GM12878 (cell line): ENCODE data around the gene CSAD. TPM values are rescaled to one million over a fixed set of nuclear protein-coding genes. Genes with fewer than 3 reads are reported as not detected.

ENCODE experiments used
- ATAC-seq: fragments of 200-7000 bp; cut with Tn5 transposase; 3 replicates; pipeline ENCODE4 v1.9.1; 2020; ENCODE audit warnings: mild to moderate bottlenecking, moderate library complexity
- BruUV-seq: library from RNA; stranded (reverse); fragments of 400-500 nt; replicated peaks from 2 replicates; lab custom pipeline; 2021; lab: Mats Ljungman, UMichigan
- CTCF ChIA-PET: fragments of 300-600 bp; sonication (Branson Sonifier 250); formaldehyde crosslinking; extraction: SDS; loops from one replicate; lab custom pipeline; 2021; ENCODE audit warnings: inconsistent platforms; lab: Yijun Ruan, JAX
- POLR2A ChIA-PET: fragments of 350-600 bp; formaldehyde crosslinking; extraction: SDS; loops from one replicate; lab custom pipeline; 2021; ENCODE audit warnings: inconsistent platforms; lab: Charles Lee
- RAD21 ChIA-PET: fragments of 300-600 bp; sonication (Branson Sonifier 250); formaldehyde crosslinking; loops from one replicate; lab custom pipeline; 2023; ENCODE audit warnings: antibody characterized with exemption; ENCODE audit not compliant: unreplicated experiment; lab: Charles Lee
- SMC1A ChIA-PET: fragments of 300-600 bp; sonication (Branson Sonifier 250); formaldehyde crosslinking; loops from one replicate; lab custom pipeline; 2023; ENCODE audit not compliant: unreplicated experiment, uncharacterized antibody; lab: Charles Lee
- DNase-seq: peaks from one replicate; pipeline ENCODE4 v3.0.0-alpha.2; 2011; ENCODE audit warnings: low read depth, low spot score
- FAIRE-seq: peaks from 3 replicates; lab custom pipeline; 2011; peaks lifted over from hg19 to GRCh38; lab: Jason Lieb, UNC
- H2AFZ ChIP-seq: 2 replicates; pipeline ENCODE4 v1.6.0; 2011; ENCODE audit warnings: low read depth, low read length, control low read depth; ENCODE audit not compliant: control insufficient read depth
- H3K27ac ChIP-seq: 2 replicates; pipeline ENCODE4 v1.5.1; 2011; ENCODE audit warnings: control low read depth; ENCODE audit not compliant: control insufficient read depth, insufficient read depth
- H3K27me3 ChIP-seq, 2 experiments: replicated peaks in 1 of 2; 2 replicates each; pipeline versions ENCODE4 v1.6.0 to v1.6.1; 2011; ENCODE audit warnings: low read length in 1 of 2; ENCODE audit not compliant: control insufficient read depth in 2 of 2, insufficient read depth in 2 of 2
- H3K36me3 ChIP-seq, 2 experiments: 2 replicates each; pipeline ENCODE4 v1.5.1; 2011; ENCODE audit warnings: low read length in 1 of 2; ENCODE audit not compliant: control insufficient read depth in 2 of 2, insufficient read depth in 2 of 2
- H3K4me1 ChIP-seq: 2 replicates; pipeline ENCODE4 v1.6.1; 2011; ENCODE audit warnings: mild to moderate bottlenecking, low read length, moderate library complexity, mixed read lengths; ENCODE audit not compliant: control insufficient read depth, insufficient read depth
- H3K4me2 ChIP-seq: 2 replicates; pipeline ENCODE4 v1.6.0; 2011; ENCODE audit warnings: control low read depth; ENCODE audit not compliant: control insufficient read depth, insufficient read depth
- H3K4me3 ChIP-seq: fragments of 200-600 bp; sonication (generic); 2 replicates; pipeline ENCODE4 v1.5.1; 2016
- H3K79me2 ChIP-seq: 2 replicates; pipeline ENCODE4 v1.6.0; 2011; ENCODE audit warnings: low read length; ENCODE audit not compliant: control insufficient read depth, insufficient read depth
- H3K9ac ChIP-seq: 2 replicates; pipeline ENCODE4 v1.8.0; 2011; ENCODE audit warnings: low read length, control low read depth, mixed read lengths; ENCODE audit not compliant: control insufficient read depth, insufficient read depth
- H3K9me3 ChIP-seq: replicated peaks from 3 replicates; pipeline ENCODE4 v1.5.1; 2011; ENCODE audit warnings: mild to moderate bottlenecking, low read length; ENCODE audit not compliant: control insufficient read depth, insufficient read depth
- H4K20me1 ChIP-seq: 2 replicates; pipeline ENCODE4 v1.6.0; 2011; ENCODE audit not compliant: control insufficient read depth, insufficient read depth
- EZH2 ChIP-seq: IDR thresholded peaks from 2 replicates; pipeline ENCODE4 v1.6.1; 2012; ENCODE audit warnings: low read depth, mild to moderate bottlenecking, control low read depth, inconsistent platforms, low read length, borderline replicate concordance; ENCODE audit not compliant: control insufficient read depth
- IKZF1 ChIP-seq: fragments of 450-650 bp; conservative IDR thresholded peaks from 2 replicates; pipeline ENCODE4 v1.6.1; 2017; ENCODE audit warnings: antibody characterized with exemption, mild to moderate bottlenecking
- NFYA ChIP-seq: IDR thresholded peaks from 2 replicates; pipeline ENCODE4 v1.6.1; 2011; ENCODE audit warnings: low read depth, mild to moderate bottlenecking, low read length, improper control_type of control experiment, borderline replicate concordance
- PML ChIP-seq: IDR thresholded peaks from 2 replicates; pipeline ENCODE4 v1.6.1; 2012; ENCODE audit warnings: low read length, inconsistent platforms
- POLR2A ChIP-seq: IDR thresholded peaks from 2 replicates; pipeline ENCODE4 v1.6.1; 2011; ENCODE audit warnings: low read depth, mild to moderate bottlenecking, low read length
- POLR2AphosphoS5 ChIP-seq: IDR thresholded peaks from 2 replicates; pipeline ENCODE4 v1.6.1; 2011; ENCODE audit warnings: mild to moderate bottlenecking, low read length, inconsistent platforms
- RCOR1 ChIP-seq: conservative IDR thresholded peaks from 2 replicates; pipeline ENCODE4 v1.6.1; 2012; ENCODE audit warnings: low read depth, low read length, improper control_type of control experiment
- SRF ChIP-seq, 2 experiments: IDR thresholded peaks; 2 replicates each; pipeline ENCODE4 v1.6.1; 2011; ENCODE audit warnings: low read depth in 2 of 2, low read length in 2 of 2, mild to moderate bottlenecking in 1 of 2, moderate library complexity in 1 of 2
- ZBED1 ChIP-seq: IDR thresholded peaks from 2 replicates; pipeline ENCODE4 v1.6.1; 2016; ENCODE audit warnings: borderline replicate concordance
- ZNF24 ChIP-seq: fragments of 450-650 bp; IDR thresholded peaks from 2 replicates; pipeline ENCODE4 v1.6.1; 2017; ENCODE audit warnings: antibody characterized with exemption, mild to moderate bottlenecking
- ZNF622 ChIP-seq: fragments of 450-650 bp; IDR thresholded peaks from 2 replicates; pipeline ENCODE4 v1.6.1; 2017; ENCODE audit warnings: mild to moderate bottlenecking, inconsistent platforms
- ZZZ3 ChIP-seq: IDR thresholded peaks from 2 replicates; pipeline ENCODE4 v1.6.1; 2011; ENCODE audit warnings: low read depth; ENCODE audit not compliant: control insufficient read depth, insufficient read length
- WGBS: methylation state at CpG from one replicate; pipeline ENCODE4 v1.1.6; 2016; ENCODE audit warnings: low lambda C conversion rate; ENCODE audit not compliant: insufficient replicate concordance, insufficient coverage; ENCODE audit errors: missing lambda C conversion rate; 5-methylcytosine and 5-hydroxymethylcytosine counted together
- in situ Hi-C: fragments of 300-500 bp; cut with MboI; formaldehyde crosslinking; loops from 9 replicates; pipeline ENCODE4 v1.14.3; 2018; ENCODE audit warnings: mixed read lengths
- intact Hi-C: fragments of 100-400 bp; cut with micrococcal nuclease; formaldehyde crosslinking; loops from one replicate; pipeline ENCODE4 v1.14.2; 2022; ENCODE audit not compliant: unreplicated experiment
- polyA plus RNA-seq, 11 experiments: library from polyadenylated mRNA; depleted of rRNA in 4 of 11; unstranded in 6 of 11; stranded (reverse) in 5 of 11; fragments of >200 nt; fragmentation: Nextera tagmentation in 4 of 11; fragmentation: Illumina TruSeq in 1 of 11; extraction: Ambion mirVana in 4 of 11; extraction: Trizol in 1 of 11; gene quantifications; 1 replicate in 1 of 11; 2 replicates in 10 of 11; pipeline versions ENCODE4 v1.2.1 to v1.2.3, GENCODE V29; 2011 to 2016; ENCODE audit warnings: inconsistent platforms in 2 of 11, missing spikeins in 2 of 11, low read depth in 1 of 11
- total RNA-seq, 4 experiments: library from RNA; depleted of rRNA in 3 of 4; stranded (reverse); fragments of >200 nt in 3 of 4; fragmentation: Illumina TruSeq in 1 of 4; extraction: Trizol in 1 of 4; gene quantifications; 2 replicates each; pipeline versions ENCODE4 v1.2.1 to v1.2.3, GENCODE V29; 2013 to 2021
- TF ChIP-seq, protein P1 (sequence below): fragments of 150-350 bp; IDR thresholded peaks from 2 replicates; pipeline ENCODE4 v1.6.1; 2014; ENCODE audit warnings: mild to moderate bottlenecking, low read depth, low read length

The CSAD gene
- total and polyA plus RNA-seq, 10 of the 15 experiments (the other 5 are each of a cell fraction or from before 2014, with no cell fraction given), result 1.1 to 20.4 (median 6.2) TPM

- TF ChIP-seq ZZZ3 (no peak), IKZF1 (no peak), EZH2 (no peak), ZBED1 (0 out of 2 replicates have a peak, but pooled peaks have one; percentile 26), POLR2AphosphoS5 (peak; percentile 0; the same call in 1 of the 2 replicates), POLR2A (peak; percentile 50), SRF (IDR thresholded peaks at IDR 0.05; ENCODE audit: low read depth in 2 of 2, low read length in 2 of 2) (no peak), PML (0 out of 2 replicates have a peak, but pooled peaks have one; percentile 18), ZNF24 (no peak), NFYA (no peak), ZNF622 (no peak), RCOR1 (no peak)
- TF ChIP-seq, protein P1, sequence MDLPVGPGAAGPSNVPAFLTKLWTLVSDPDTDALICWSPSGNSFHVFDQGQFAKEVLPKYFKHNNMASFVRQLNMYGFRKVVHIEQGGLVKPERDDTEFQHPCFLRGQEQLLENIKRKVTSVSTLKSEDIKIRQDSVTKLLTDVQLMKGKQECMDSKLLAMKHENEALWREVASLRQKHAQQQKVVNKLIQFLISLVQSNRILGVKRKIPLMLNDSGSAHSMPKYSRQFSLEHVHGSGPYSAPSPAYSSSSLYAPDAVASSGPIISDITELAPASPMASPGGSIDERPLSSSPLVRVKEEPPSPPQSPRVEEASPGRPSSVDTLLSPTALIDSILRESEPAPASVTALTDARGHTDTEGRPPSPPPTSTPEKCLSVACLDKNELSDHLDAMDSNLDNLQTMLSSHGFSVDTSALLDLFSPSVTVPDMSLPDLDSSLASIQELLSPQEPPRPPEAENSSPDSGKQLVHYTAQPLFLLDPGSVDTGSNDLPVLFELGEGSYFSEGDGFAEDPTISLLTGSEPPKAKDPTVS, result no peak
- ChIA-PET RAD21 (no interaction called here), POLR2A (no interaction called here), CTCF (interaction anchor here (0.8 to 5.8 kb wide), 4 partner anchors 8 to 32 kb away, joined by 3 to 50 read pairs (median 10); no protein-coding TSS in a partner anchor), SMC1A (interaction anchor here (0.9 to 5.3 kb wide), 3 partner anchors 9 to 16 kb away, joined by 3 to 17 read pairs (median 4); no protein-coding TSS in a partner anchor)
- Histone ChIP-seq H4K20me1 (no peaks in the 10 kb centered on the region), H3K4me3 (no peak overlapping the region), H3K79me2 (no peaks in the 10 kb centered on the region), H3K9ac (no peak overlapping the region), H3K27me3 (no peaks in the 10 kb centered on the region), H3K4me2 (no peak overlapping the region), H3K9me3 (no peaks in the 10 kb centered on the region), H3K4me1 (no peaks in the 10 kb centered on the region), H3K27ac (no peak overlapping the region), H2AFZ (no peak overlapping the region), H3K36me3 (peaks cover 48 to 62% of the 10 kb centered on the region in 2 experiments)
- intact Hi-C loops, result no loop called here
- FAIRE-seq (no peak), DNase-seq (no peak), ATAC-seq (no peak)
- in situ Hi-C loops, result no loop called here
- TSS peak; percentile 69 for BruUV-seq
- 94% methylated on average over 14 of the region's 14 CpGs for WGBS
These were observed 11.3 kb upstream of the CSAD start for GRCh38 chr12:53191885-53192530.
